Measurements from ENCODE around the gene SLC38A8.

Gene SLC38A8

GRCh38 chr16:84047626-84048025, 5.0 kb upstream of the SLC38A8 start:
- DNase-seq: no peak

- no peak for DNase-seq
Measured at GRCh38 chr16:84047206-84047605, 4.6 kb upstream of the SLC38A8 start.

- DNase-seq: no peak
Measured at GRCh38 chr16:84045818-84046470, 3.3 kb upstream of the SLC38A8 start.

- DNase-seq: no peak
Measured at GRCh38 chr16:84045001-84045817, 2.6 kb upstream of the SLC38A8 start.

GRCh38 chr16:84044118-84044488, 1.5 kb upstream of the SLC38A8 start:
- no peak for DNase-seq

GRCh38 chr16:84043486-84044117, 1.0 kb upstream of the SLC38A8 start:
- DNase-seq: no peak

- no peak for DNase-seq
Measured at GRCh38 chr16:84042879-84043485, 387 bp upstream of the SLC38A8 start.

GRCh38 chr16:84041881-84042280, 714 bp downstream of the SLC38A8 start:
- DNase-seq: no peak

- no peak for DNase-seq
Measured at GRCh38 chr16:84040823-84041820, 1.5 kb downstream of the SLC38A8 start.

- DNase-seq: no peak
Measured at GRCh38 chr16:84040226-84040822, 2.3 kb downstream of the SLC38A8 start.

GRCh38 chr16:84039696-84040095, 2.9 kb downstream of the SLC38A8 start:
- no peak for DNase-seq

GRCh38 chr16:84038469-84038868, 4.1 kb downstream of the SLC38A8 start:
- no peak for DNase-seq

- no peak for DNase-seq
Measured at GRCh38 chr16:84036982-84037425, 5.6 kb downstream of the SLC38A8 start.

- DNase-seq: no peak
Measured at GRCh38 chr16:84036131-84036530, 6.5 kb downstream of the SLC38A8 start.

- no peak for DNase-seq
Measured at GRCh38 chr16:84034516-84034915, 8.1 kb downstream of the SLC38A8 start.

GRCh38 chr16:84033251-84034195, 9.1 kb downstream of the SLC38A8 start:
- DNase-seq: no peak

- no peak for DNase-seq
Measured at GRCh38 chr16:84032458-84033178, 10.0 kb downstream of the SLC38A8 start.

- no peak for DNase-seq
Measured at GRCh38 chr16:84031556-84031955, 11.0 kb downstream of the SLC38A8 start.

- no peak for DNase-seq
Measured at GRCh38 chr16:84029297-84030047, 13.1 kb downstream of the SLC38A8 start.

Measured in stimulated activated CD8-positive, alpha-beta memory T cell treated with anti-CD3 and anti-CD28 coated beads, Interleukin-4, amount 100 ng/mL, for 48 hours (primary cell).